GM12878 (cell line): Measurements from ENCODE around the gene IL32. TPM values are rescaled to one million over a fixed set of nuclear protein-coding genes. Genes with fewer than 3 reads are reported as not detected.

Experiments used
- ATAC-seq: fragments of 200-7000 bp; cut with Tn5 transposase; 3 replicates; pipeline ENCODE4 v1.9.1; 2020; ENCODE audit warnings: mild to moderate bottlenecking, moderate library complexity
- BruUV-seq: library from RNA; stranded (reverse); fragments of 400-500 nt; replicated peaks from 2 replicates; lab custom pipeline; 2021; lab: Mats Ljungman, UMichigan
- CTCF ChIA-PET: fragments of 300-600 bp; sonication (Branson Sonifier 250); formaldehyde crosslinking; extraction: SDS; loops from one replicate; lab custom pipeline; 2021; ENCODE audit warnings: inconsistent platforms; lab: Yijun Ruan, JAX
- POLR2A ChIA-PET: fragments of 350-600 bp; formaldehyde crosslinking; extraction: SDS; loops from one replicate; lab custom pipeline; 2021; ENCODE audit warnings: inconsistent platforms; lab: Charles Lee
- RAD21 ChIA-PET: fragments of 300-600 bp; sonication (Branson Sonifier 250); formaldehyde crosslinking; loops from one replicate; lab custom pipeline; 2023; ENCODE audit warnings: antibody characterized with exemption; ENCODE audit not compliant: unreplicated experiment; lab: Charles Lee
- SMC1A ChIA-PET: fragments of 300-600 bp; sonication (Branson Sonifier 250); formaldehyde crosslinking; loops from one replicate; lab custom pipeline; 2023; ENCODE audit not compliant: unreplicated experiment, uncharacterized antibody; lab: Charles Lee
- DNase-seq: peaks from one replicate; pipeline ENCODE4 v3.0.0-alpha.2; 2011; ENCODE audit warnings: low read depth, low spot score
- FAIRE-seq: peaks from 3 replicates; lab custom pipeline; 2011; peaks lifted over from hg19 to GRCh38; lab: Jason Lieb, UNC
- H2AFZ ChIP-seq: 2 replicates; pipeline ENCODE4 v1.6.0; 2011; ENCODE audit warnings: low read depth, low read length, control low read depth; ENCODE audit not compliant: control insufficient read depth
- H3K27ac ChIP-seq: 2 replicates; pipeline ENCODE4 v1.5.1; 2011; ENCODE audit warnings: control low read depth; ENCODE audit not compliant: control insufficient read depth, insufficient read depth
- H3K27me3 ChIP-seq, 2 experiments: replicated peaks in 1 of 2; 2 replicates each; pipeline versions ENCODE4 v1.6.0 to v1.6.1; 2011; ENCODE audit warnings: low read length in 1 of 2; ENCODE audit not compliant: control insufficient read depth in 2 of 2, insufficient read depth in 2 of 2
- H3K36me3 ChIP-seq, 2 experiments: 2 replicates each; pipeline ENCODE4 v1.5.1; 2011; ENCODE audit warnings: low read length in 1 of 2; ENCODE audit not compliant: control insufficient read depth in 2 of 2, insufficient read depth in 2 of 2
- H3K4me1 ChIP-seq: 2 replicates; pipeline ENCODE4 v1.6.1; 2011; ENCODE audit warnings: mild to moderate bottlenecking, low read length, moderate library complexity, mixed read lengths; ENCODE audit not compliant: control insufficient read depth, insufficient read depth
- H3K4me2 ChIP-seq: 2 replicates; pipeline ENCODE4 v1.6.0; 2011; ENCODE audit warnings: control low read depth; ENCODE audit not compliant: control insufficient read depth, insufficient read depth
- H3K4me3 ChIP-seq: fragments of 200-600 bp; sonication (generic); 2 replicates; pipeline ENCODE4 v1.5.1; 2016
- H3K79me2 ChIP-seq: 2 replicates; pipeline ENCODE4 v1.6.0; 2011; ENCODE audit warnings: low read length; ENCODE audit not compliant: control insufficient read depth, insufficient read depth
- H3K9ac ChIP-seq: 2 replicates; pipeline ENCODE4 v1.8.0; 2011; ENCODE audit warnings: low read length, control low read depth, mixed read lengths; ENCODE audit not compliant: control insufficient read depth, insufficient read depth
- H3K9me3 ChIP-seq: replicated peaks from 3 replicates; pipeline ENCODE4 v1.5.1; 2011; ENCODE audit warnings: mild to moderate bottlenecking, low read length; ENCODE audit not compliant: control insufficient read depth, insufficient read depth
- H4K20me1 ChIP-seq: 2 replicates; pipeline ENCODE4 v1.6.0; 2011; ENCODE audit not compliant: control insufficient read depth, insufficient read depth
- ATF3 ChIP-seq: IDR thresholded peaks from 2 replicates; pipeline ENCODE4 v1.6.1; 2011; ENCODE audit warnings: low read depth, mild to moderate bottlenecking, low read length, moderate library complexity, borderline replicate concordance; ENCODE audit errors: extremely low read depth
- BMI1 ChIP-seq: fragments of 450-650 bp; IDR thresholded peaks from 2 replicates; pipeline ENCODE4 v1.6.1; 2016; ENCODE audit warnings: mild to moderate bottlenecking, moderate library complexity, borderline replicate concordance
- CHD4 ChIP-seq: fragments of 200-600 bp; sonication (generic); IDR thresholded peaks from 2 replicates; pipeline ENCODE4 v1.6.1; 2016; ENCODE audit warnings: mild to moderate bottlenecking
- EGR1 ChIP-seq, 2 experiments: IDR thresholded peaks; 1 replicate in 1 of 2; 2 replicates in 1 of 2; pipeline ENCODE4 v1.6.1; 2011 to 2012; ENCODE audit warnings: low read depth in 2 of 2, low read length in 2 of 2, borderline replicate concordance in 1 of 2, mild to moderate bottlenecking in 1 of 2, moderate library complexity in 1 of 2
- IKZF1 ChIP-seq: fragments of 450-650 bp; conservative IDR thresholded peaks from 2 replicates; pipeline ENCODE4 v1.6.1; 2017; ENCODE audit warnings: antibody characterized with exemption, mild to moderate bottlenecking
- LARP7 ChIP-seq: fragments of 450-650 bp; IDR thresholded peaks from 2 replicates; pipeline ENCODE4 v1.6.1; 2017; ENCODE audit warnings: mild to moderate bottlenecking
- NBN ChIP-seq: fragments of 450-650 bp; IDR thresholded peaks from 2 replicates; pipeline ENCODE4 v1.6.1; 2016
- NFYB ChIP-seq: IDR thresholded peaks from 2 replicates; pipeline ENCODE4 v1.6.1; 2011; ENCODE audit warnings: low read depth, mild to moderate bottlenecking, low read length, improper control_type of control experiment, moderate library complexity; ENCODE audit not compliant: insufficient read depth
- NRF1 ChIP-seq: conservative IDR thresholded peaks from 2 replicates; pipeline ENCODE4 v1.6.1; 2011; ENCODE audit warnings: mild to moderate bottlenecking, low read depth, low read length, improper control_type of control experiment
- RELA ChIP-seq: fragments of 450-650 bp; IDR thresholded peaks from 2 replicates; pipeline ENCODE4 v1.8.0; 2014; ENCODE audit warnings: borderline replicate concordance; ENCODE audit not compliant: partially characterized antibody
- SIN3A ChIP-seq: IDR thresholded peaks from 2 replicates; pipeline ENCODE4 v1.6.1; 2012; ENCODE audit warnings: low read depth, low read length, improper control_type of control experiment
- ZNF217 ChIP-seq: fragments of 450-650 bp; IDR thresholded peaks from 2 replicates; pipeline ENCODE4 v1.6.1; 2017; ENCODE audit warnings: antibody characterized with exemption, mild to moderate bottlenecking
- ZNF622 ChIP-seq: fragments of 450-650 bp; IDR thresholded peaks from 2 replicates; pipeline ENCODE4 v1.6.1; 2017; ENCODE audit warnings: mild to moderate bottlenecking, inconsistent platforms
- WGBS: methylation state at CpG from one replicate; pipeline ENCODE4 v1.1.6; 2016; ENCODE audit warnings: low lambda C conversion rate; ENCODE audit not compliant: insufficient replicate concordance, insufficient coverage; ENCODE audit errors: missing lambda C conversion rate; 5-methylcytosine and 5-hydroxymethylcytosine counted together
- in situ Hi-C: fragments of 300-500 bp; cut with MboI; formaldehyde crosslinking; loops from 9 replicates; pipeline ENCODE4 v1.14.3; 2018; ENCODE audit warnings: mixed read lengths
- intact Hi-C: fragments of 100-400 bp; cut with micrococcal nuclease; formaldehyde crosslinking; loops from one replicate; pipeline ENCODE4 v1.14.2; 2022; ENCODE audit not compliant: unreplicated experiment
- polyA plus RNA-seq, 11 experiments: library from polyadenylated mRNA; depleted of rRNA in 4 of 11; unstranded in 6 of 11; stranded (reverse) in 5 of 11; fragments of >200 nt; fragmentation: Nextera tagmentation in 4 of 11; fragmentation: Illumina TruSeq in 1 of 11; extraction: Ambion mirVana in 4 of 11; extraction: Trizol in 1 of 11; gene quantifications; 1 replicate in 1 of 11; 2 replicates in 10 of 11; pipeline versions ENCODE4 v1.2.1 to v1.2.3, GENCODE V29; 2011 to 2016; ENCODE audit warnings: inconsistent platforms in 2 of 11, missing spikeins in 2 of 11, low read depth in 1 of 11
- total RNA-seq, 4 experiments: library from RNA; depleted of rRNA in 3 of 4; stranded (reverse); fragments of >200 nt in 3 of 4; fragmentation: Illumina TruSeq in 1 of 4; extraction: Trizol in 1 of 4; gene quantifications; 2 replicates each; pipeline versions ENCODE4 v1.2.1 to v1.2.3, GENCODE V29; 2013 to 2021
- TF ChIP-seq, protein P1 (sequence below): IDR thresholded peaks from 2 replicates; pipeline ENCODE4 v1.6.1; 2012; ENCODE audit warnings: mild to moderate bottlenecking, low read depth, low read length
- TF ChIP-seq, protein P2 (sequence below): fragments of 450-650 bp; IDR thresholded peaks from 2 replicates; pipeline ENCODE4 v1.6.1; 2017; ENCODE audit warnings: mild to moderate bottlenecking

Gene IL32
- total and polyA plus RNA-seq, 10 of the 15 experiments (the other 5 are each of a cell fraction or from before 2014, with no cell fraction given), result 27.0 to 122 (median 55.8) TPM

DNA sequence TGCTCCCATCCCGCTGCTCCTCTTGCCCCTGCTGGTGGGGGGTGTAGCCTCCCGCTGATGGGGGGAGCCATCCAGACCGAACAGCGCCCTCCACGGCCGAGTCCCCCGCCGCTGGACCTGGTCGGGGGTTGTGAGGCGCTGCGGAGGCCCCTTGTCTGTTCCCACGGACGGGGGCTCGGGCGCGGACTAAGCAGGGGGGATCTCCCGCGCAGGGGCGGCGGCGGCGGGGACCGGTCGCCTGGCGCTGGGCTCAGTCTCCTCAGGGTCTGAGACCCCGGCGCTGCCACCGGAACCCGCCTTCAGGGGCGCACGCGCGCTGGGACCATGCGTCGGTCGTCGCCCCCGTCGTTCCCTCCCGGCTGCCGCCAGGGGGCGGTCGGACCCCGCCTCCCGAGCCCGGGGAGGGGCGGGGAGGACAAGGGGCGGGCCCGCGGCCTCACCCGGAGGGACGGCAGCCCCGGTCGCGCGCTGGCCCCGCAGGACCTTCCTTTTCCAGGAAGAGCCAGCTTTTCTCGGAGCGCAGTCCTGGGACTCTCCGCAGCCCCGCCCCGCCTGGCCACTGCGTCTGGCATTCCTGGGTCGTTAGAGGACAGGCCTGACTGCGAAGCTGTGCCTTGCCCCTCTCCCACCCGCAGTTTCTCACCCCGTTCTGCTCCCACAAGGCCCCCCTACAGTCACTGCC is 6.3 kb upstream of the IL32 start:
- intact Hi-C loops (loop anchor here (1.0 to 2.0 kb wide), 3 partner anchors 36 to 108 kb away; no protein-coding TSS in a partner anchor), in situ Hi-C loops (no loop called here)
- RAD21 ChIA-PET, result interaction anchor here (0.6 to 3.0 kb wide), 20 partner anchors 16 to 113 kb away, joined by 3 to 72 read pairs (median 6); partner anchors contain the start of genes TNFRSF12A and ZNF213
- no peak for DNase-seq
- H3K9ac ChIP-seq, result peak overlapping the region; percentile 82
- no peaks in the 10 kb centered on the region; the same call in 2 of the 3 replicates for H3K9me3 ChIP-seq
- H3K79me2 ChIP-seq, result no peaks in the 10 kb centered on the region
- H2AFZ ChIP-seq, result peak overlapping the region; percentile 87
- H3K4me1 ChIP-seq, result peaks cover 16% of the 10 kb centered on the region
- ATAC-seq, result peak; percentile 97
- CTCF ChIA-PET, result interaction anchor here (0.6 to 9.5 kb wide), 33 partner anchors 10 to 112 kb away, joined by 3 to 174 read pairs (median 5); partner anchors contain the start of genes HCFC1R1, THOC6 and ZNF213
- H3K4me2 ChIP-seq, result peak overlapping the region; percentile 75
- peak overlapping the region; percentile 70 for H3K27ac ChIP-seq
- no peak for FAIRE-seq
- SMC1A ChIA-PET, result interaction anchor here (0.7 to 3.9 kb wide), 13 partner anchors 11 to 107 kb away, joined by 3 to 53 read pairs (median 4); no protein-coding TSS in a partner anchor
- WGBS, result 3% methylated on average over 32 of the region's 67 CpGs
- H3K4me3 ChIP-seq, result peak overlapping the region; percentile 87
- no peaks in the 10 kb centered on the region for H3K27me3 ChIP-seq
- H3K36me3 ChIP-seq, result no peaks in the 10 kb centered on the region
- no peaks in the 10 kb centered on the region for H4K20me1 ChIP-seq
- BruUV-seq, result no TSS peak
- POLR2A ChIA-PET, result interaction anchor here (0.6 to 1.7 kb wide), 9 partner anchors 18 to 1071 kb away, joined by 3 to 12 read pairs (median 5); partner anchors contain the start of genes HCFC1R1, THOC6 and ZNF213
- peak; percentile 91 for TF ChIP-seq LARP7
- no peak for TF ChIP-seq NFYB
- TF ChIP-seq RELA, result no peak
- peak; percentile 61 for TF ChIP-seq NRF1
- peak; percentile 55; the same call in 1 of the 2 replicates for TF ChIP-seq ZNF217
- TF ChIP-seq ATF3, result no peak
- peak; percentile 78 for TF ChIP-seq IKZF1
- 0 out of 2 replicates have a peak, but pooled peaks have one; percentile 23 for TF ChIP-seq NBN
- TF ChIP-seq ZNF622, result no peak
- no peak; the same call in 1 of the 2 replicates for TF ChIP-seq SIN3A
- TF ChIP-seq, protein P1, sequence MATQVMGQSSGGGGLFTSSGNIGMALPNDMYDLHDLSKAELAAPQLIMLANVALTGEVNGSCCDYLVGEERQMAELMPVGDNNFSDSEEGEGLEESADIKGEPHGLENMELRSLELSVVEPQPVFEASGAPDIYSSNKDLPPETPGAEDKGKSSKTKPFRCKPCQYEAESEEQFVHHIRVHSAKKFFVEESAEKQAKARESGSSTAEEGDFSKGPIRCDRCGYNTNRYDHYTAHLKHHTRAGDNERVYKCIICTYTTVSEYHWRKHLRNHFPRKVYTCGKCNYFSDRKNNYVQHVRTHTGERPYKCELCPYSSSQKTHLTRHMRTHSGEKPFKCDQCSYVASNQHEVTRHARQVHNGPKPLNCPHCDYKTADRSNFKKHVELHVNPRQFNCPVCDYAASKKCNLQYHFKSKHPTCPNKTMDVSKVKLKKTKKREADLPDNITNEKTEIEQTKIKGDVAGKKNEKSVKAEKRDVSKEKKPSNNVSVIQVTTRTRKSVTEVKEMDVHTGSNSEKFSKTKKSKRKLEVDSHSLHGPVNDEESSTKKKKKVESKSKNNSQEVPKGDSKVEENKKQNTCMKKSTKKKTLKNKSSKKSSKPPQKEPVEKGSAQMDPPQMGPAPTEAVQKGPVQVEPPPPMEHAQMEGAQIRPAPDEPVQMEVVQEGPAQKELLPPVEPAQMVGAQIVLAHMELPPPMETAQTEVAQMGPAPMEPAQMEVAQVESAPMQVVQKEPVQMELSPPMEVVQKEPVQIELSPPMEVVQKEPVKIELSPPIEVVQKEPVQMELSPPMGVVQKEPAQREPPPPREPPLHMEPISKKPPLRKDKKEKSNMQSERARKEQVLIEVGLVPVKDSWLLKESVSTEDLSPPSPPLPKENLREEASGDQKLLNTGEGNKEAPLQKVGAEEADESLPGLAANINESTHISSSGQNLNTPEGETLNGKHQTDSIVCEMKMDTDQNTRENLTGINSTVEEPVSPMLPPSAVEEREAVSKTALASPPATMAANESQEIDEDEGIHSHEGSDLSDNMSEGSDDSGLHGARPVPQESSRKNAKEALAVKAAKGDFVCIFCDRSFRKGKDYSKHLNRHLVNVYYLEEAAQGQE, result no peak
- no peak for TF ChIP-seq CHD4
- peak in 1 of 2 experiments; percentile 63; a peak in 2 of 3 replicates for TF ChIP-seq EGR1 (IDR thresholded peaks at IDR 0.05; ENCODE audit: borderline replicate concordance in 1 of 2, low read depth in 2 of 2, low read length in 2 of 2)
- TF ChIP-seq BMI1, result no peak
- TF ChIP-seq, protein P2, sequence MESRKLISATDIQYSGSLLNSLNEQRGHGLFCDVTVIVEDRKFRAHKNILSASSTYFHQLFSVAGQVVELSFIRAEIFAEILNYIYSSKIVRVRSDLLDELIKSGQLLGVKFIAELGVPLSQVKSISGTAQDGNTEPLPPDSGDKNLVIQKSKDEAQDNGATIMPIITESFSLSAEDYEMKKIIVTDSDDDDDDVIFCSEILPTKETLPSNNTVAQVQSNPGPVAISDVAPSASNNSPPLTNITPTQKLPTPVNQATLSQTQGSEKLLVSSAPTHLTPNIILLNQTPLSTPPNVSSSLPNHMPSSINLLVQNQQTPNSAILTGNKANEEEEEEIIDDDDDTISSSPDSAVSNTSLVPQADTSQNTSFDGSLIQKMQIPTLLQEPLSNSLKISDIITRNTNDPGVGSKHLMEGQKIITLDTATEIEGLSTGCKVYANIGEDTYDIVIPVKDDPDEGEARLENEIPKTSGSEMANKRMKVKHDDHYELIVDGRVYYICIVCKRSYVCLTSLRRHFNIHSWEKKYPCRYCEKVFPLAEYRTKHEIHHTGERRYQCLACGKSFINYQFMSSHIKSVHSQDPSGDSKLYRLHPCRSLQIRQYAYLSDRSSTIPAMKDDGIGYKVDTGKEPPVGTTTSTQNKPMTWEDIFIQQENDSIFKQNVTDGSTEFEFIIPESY, result no peak
